ENCODE results near the gene NTSR1.

DNA sequence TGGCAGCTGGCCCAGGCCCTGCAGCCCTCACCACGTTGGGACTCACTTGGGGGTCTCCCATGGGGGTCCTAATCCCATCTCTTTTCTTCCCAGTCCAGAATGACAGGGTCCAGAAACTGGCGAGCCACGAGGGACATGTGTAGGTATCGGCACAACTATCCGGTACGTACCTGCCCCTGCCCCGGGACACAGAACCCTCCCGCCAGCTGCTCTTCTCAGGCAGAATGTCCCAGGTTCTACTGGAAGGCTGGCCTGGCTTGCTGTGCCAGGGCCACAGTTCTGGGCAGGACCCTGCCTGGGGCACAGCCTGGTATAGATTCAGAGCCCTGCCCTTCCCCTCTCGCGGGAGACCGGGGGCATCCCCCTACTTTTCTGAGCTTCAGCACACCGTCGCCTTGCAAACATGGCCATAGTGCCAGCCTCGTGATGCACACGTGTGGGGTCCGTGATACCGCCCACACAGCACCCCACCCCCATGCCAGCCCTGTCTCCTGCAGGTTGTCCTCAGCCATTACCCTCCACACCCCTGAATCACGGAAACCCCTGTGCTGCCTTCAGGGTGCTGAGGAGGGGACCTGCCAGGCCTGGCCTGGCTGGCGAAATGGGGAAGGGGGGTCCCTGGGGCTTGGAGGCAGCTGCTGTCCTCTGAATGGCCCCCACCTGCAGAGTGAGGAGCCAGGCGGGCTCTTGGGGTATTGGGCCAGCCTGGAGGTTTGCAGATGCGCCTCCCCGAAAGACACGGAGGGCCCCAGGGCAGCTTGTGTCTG lies 99.0 kb downstream of the NTSR1 start:
- TF ChIP-seq, protein P1, sequence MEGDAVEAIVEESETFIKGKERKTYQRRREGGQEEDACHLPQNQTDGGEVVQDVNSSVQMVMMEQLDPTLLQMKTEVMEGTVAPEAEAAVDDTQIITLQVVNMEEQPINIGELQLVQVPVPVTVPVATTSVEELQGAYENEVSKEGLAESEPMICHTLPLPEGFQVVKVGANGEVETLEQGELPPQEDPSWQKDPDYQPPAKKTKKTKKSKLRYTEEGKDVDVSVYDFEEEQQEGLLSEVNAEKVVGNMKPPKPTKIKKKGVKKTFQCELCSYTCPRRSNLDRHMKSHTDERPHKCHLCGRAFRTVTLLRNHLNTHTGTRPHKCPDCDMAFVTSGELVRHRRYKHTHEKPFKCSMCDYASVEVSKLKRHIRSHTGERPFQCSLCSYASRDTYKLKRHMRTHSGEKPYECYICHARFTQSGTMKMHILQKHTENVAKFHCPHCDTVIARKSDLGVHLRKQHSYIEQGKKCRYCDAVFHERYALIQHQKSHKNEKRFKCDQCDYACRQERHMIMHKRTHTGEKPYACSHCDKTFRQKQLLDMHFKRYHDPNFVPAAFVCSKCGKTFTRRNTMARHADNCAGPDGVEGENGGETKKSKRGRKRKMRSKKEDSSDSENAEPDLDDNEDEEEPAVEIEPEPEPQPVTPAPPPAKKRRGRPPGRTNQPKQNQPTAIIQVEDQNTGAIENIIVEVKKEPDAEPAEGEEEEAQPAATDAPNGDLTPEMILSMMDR (conservative IDR thresholded peaks at IDR 0.05 in 1 of 2, IDR thresholded peaks at IDR 0.05 in 1 of 2; ENCODE audit: extremely low read depth in 1 of 2, insufficient read depth in 1 of 2, low read depth in 1 of 2, low read length in 2 of 2): no peak
- TF ChIP-seq EZH2 (IDR thresholded peaks at IDR 0.05; ENCODE audit: borderline replicate concordance, low read length): no peak

Measured in mammary epithelial cell (primary cell).